Breast epithelium (tissue), 3 donors: Measurements from ENCODE around the gene DAB2IP.

Experiments used
- CTCF ChIP-seq, 3 donors: fragments of 450-650 bp; IDR thresholded peaks; one replicate each; pipeline ENCODE4 v1.5.1; 2016 to 2017; ENCODE audit warnings: antibody characterized with exemption in 3 of 3, mild to moderate bottlenecking in 3 of 3, moderate library complexity in 3 of 3
- POLR2A ChIP-seq: fragments of 450-650 bp; IDR thresholded peaks from one replicate; pipeline ENCODE4 v1.6.1; 2016; ENCODE audit warnings: antibody characterized with exemption, mild to moderate bottlenecking, moderate library complexity

GRCh38 chr9:121831869-121832268 is 180.4 kb downstream of the DAB2IP start:
- TF ChIP-seq POLR2A (no peak), CTCF (IDR thresholded peaks at IDR 0.05) (no peak)
